Mesenchymal stem cell (in vitro differentiated cells and primary cell): ENCODE results near the gene SURF6.
"Not testable (repeated sequence)": the region's sequence is repeated elsewhere in the genome, so short reads cannot be mapped to it uniquely, and the experiment has no call there.

ENCODE experiments used
- DNase-seq: peaks from one replicate; pipeline ENCODE4 v3.0.0-alpha.2; 2013
- H2AFZ ChIP-seq: one replicate; pipeline ENCODE4 v1.6.1; 2013; ENCODE audit warnings: low read depth, mild to moderate bottlenecking, control low read depth, inconsistent platforms, low read length, moderate library complexity
- H2AK5ac ChIP-seq: 2 replicates; pipeline ENCODE4 v1.6.1; 2013; ENCODE audit warnings: low read length, moderate library complexity, mild to moderate bottlenecking, inconsistent platforms; ENCODE audit not compliant: severe bottlenecking
- H2BK120ac ChIP-seq: one replicate; pipeline ENCODE4 v1.6.1; 2013; ENCODE audit warnings: low read depth, mild to moderate bottlenecking, inconsistent platforms, low read length, moderate library complexity
- H2BK12ac ChIP-seq, 2 experiments: one replicate each; pipeline ENCODE4 v1.6.1; 2013; ENCODE audit warnings: inconsistent platforms in 2 of 2, low read length in 2 of 2, mild to moderate bottlenecking in 2 of 2, moderate library complexity in 2 of 2, control low read depth in 1 of 2
- H2BK15ac ChIP-seq: one replicate; pipeline ENCODE4 v1.6.1; 2013; ENCODE audit warnings: mild to moderate bottlenecking, low read depth, inconsistent platforms; ENCODE audit not compliant: poor library complexity, severe bottlenecking
- H2BK5ac ChIP-seq: 2 replicates; pipeline ENCODE4 v1.6.1; 2013; ENCODE audit warnings: low read depth, mild to moderate bottlenecking, low read length, control low read depth, inconsistent platforms; ENCODE audit not compliant: poor library complexity, severe bottlenecking
- H3K14ac ChIP-seq, 2 experiments: one replicate each; pipeline ENCODE4 v1.6.1; 2013; ENCODE audit warnings: inconsistent platforms in 2 of 2, low read length in 2 of 2, control low read depth in 1 of 2, mild to moderate bottlenecking in 1 of 2, moderate library complexity in 1 of 2
- H3K18ac ChIP-seq, 2 experiments: one replicate each; pipeline ENCODE4 v1.6.1; 2013; ENCODE audit warnings: inconsistent platforms in 2 of 2, low read length in 2 of 2, control low read depth in 1 of 2, low read depth in 1 of 2, mild to moderate bottlenecking in 1 of 2
- H3K23ac ChIP-seq, 2 experiments: one replicate each; pipeline ENCODE4 v1.6.1; 2013; ENCODE audit warnings: inconsistent platforms in 2 of 2, low read length in 2 of 2, mild to moderate bottlenecking in 2 of 2, moderate library complexity in 2 of 2, control low read depth in 1 of 2
- H3K27ac ChIP-seq: 2 replicates; pipeline ENCODE4 v1.5.1; 2013; ENCODE audit warnings: mild to moderate bottlenecking, moderate library complexity, low read length, control low read depth, inconsistent platforms; ENCODE audit not compliant: poor library complexity, severe bottlenecking
- H3K27me3 ChIP-seq, 2 experiments: 2 replicates each; pipeline versions ENCODE4 v1.6.1 to v1.7.0; 2013; ENCODE audit warnings: low read length in 2 of 2, mild to moderate bottlenecking in 2 of 2, moderate library complexity in 2 of 2, control low read depth in 1 of 2, inconsistent platforms in 1 of 2; ENCODE audit not compliant: control insufficient read depth in 1 of 2, insufficient read depth in 1 of 2
- H3K36me3 ChIP-seq, 2 experiments: 2 replicates each; pipeline versions ENCODE4 v1.6.1 to v1.7.0; 2013; ENCODE audit warnings: low read length in 2 of 2, control low read depth in 1 of 2, inconsistent platforms in 1 of 2, low read depth in 1 of 2, mild to moderate bottlenecking in 1 of 2; ENCODE audit not compliant: insufficient read depth in 2 of 2, control insufficient read depth in 1 of 2
- H3K4ac ChIP-seq, 2 experiments: one replicate each; pipeline ENCODE4 v1.6.1; 2013; ENCODE audit warnings: inconsistent platforms in 2 of 2, low read length in 2 of 2, mild to moderate bottlenecking in 2 of 2, moderate library complexity in 2 of 2, control low read depth in 1 of 2, low read depth in 1 of 2
- H3K4me1 ChIP-seq: 2 replicates; pipeline ENCODE4 v1.6.1; 2013; ENCODE audit warnings: low read depth, low read length, control low read depth; ENCODE audit not compliant: control insufficient read depth, insufficient read depth
- H3K4me2 ChIP-seq: 2 replicates; pipeline ENCODE4 v1.6.1; 2013; ENCODE audit warnings: low read length, mild to moderate bottlenecking, inconsistent platforms; ENCODE audit not compliant: poor library complexity, severe bottlenecking
- H3K4me3 ChIP-seq, 2 experiments: 2 replicates each; pipeline versions ENCODE4 v1.5.1 to v1.7.0; 2013; ENCODE audit warnings: low read length in 2 of 2, mild to moderate bottlenecking in 2 of 2, control low read depth in 1 of 2, low read depth in 1 of 2; ENCODE audit not compliant: insufficient read depth in 1 of 2
- H3K79me1 ChIP-seq: replicated peaks from 2 replicates; pipeline ENCODE4 v1.6.1; 2013; ENCODE audit warnings: mild to moderate bottlenecking, control low read depth, low read length, inconsistent platforms; ENCODE audit not compliant: poor library complexity, severe bottlenecking
- H3K9ac ChIP-seq: 2 replicates; pipeline ENCODE4 v1.7.0; 2013; ENCODE audit warnings: mild to moderate bottlenecking, low read length, moderate library complexity
- H3K9me3 ChIP-seq: 2 replicates; pipeline ENCODE4 v1.7.0; 2013; ENCODE audit warnings: mild to moderate bottlenecking, low read length; ENCODE audit not compliant: control insufficient read depth
- H4K8ac ChIP-seq: one replicate; pipeline ENCODE4 v1.6.1; 2013; ENCODE audit warnings: inconsistent platforms, mild to moderate bottlenecking, low read length, moderate library complexity
- H4K91ac ChIP-seq: one replicate; pipeline ENCODE4 v1.6.1; 2013; ENCODE audit warnings: mild to moderate bottlenecking, low read length, inconsistent platforms
- WGBS: methylation state at CpG from one replicate; pipeline ENCODE4 v1.1.7; 2013; ENCODE audit warnings: mixed read lengths; 5-methylcytosine and 5-hydroxymethylcytosine counted together

The SURF6 gene

GRCh38 chr9:133331641-133332380, 4.2 kb downstream of the SURF6 start:
- Histone ChIP-seq H3K27ac (no peak overlapping the region), H3K4me3 (no peak overlapping the region), H4K8ac (peak overlapping the region; percentile 47), H2BK12ac (no peak overlapping the region), H2BK5ac (no peak overlapping the region), H3K4me1 (peaks cover 24% of the 10 kb centered on the region), H2BK120ac (no peak overlapping the region), H3K9me3 (no peaks in the 10 kb centered on the region), H3K23ac (no peak overlapping the region), H2AFZ (no peak overlapping the region), H2BK15ac (no peak overlapping the region), H3K27me3 (no peaks in the 10 kb centered on the region), H3K79me1 (peaks cover 42% of the 10 kb centered on the region), H3K18ac (no peak overlapping the region), H3K4ac (no peak overlapping the region), H3K9ac (no peak overlapping the region), H3K4me2 (no peak overlapping the region), H3K36me3 (peaks cover 34 to 56% of the 10 kb centered on the region in 2 experiments), H3K14ac (no peak overlapping the region), H2AK5ac (no peak overlapping the region), H4K91ac (peak overlapping the region; percentile 46)
- WGBS = 98% methylated on average over 57 of the region's 57 CpGs
- no peak for DNase-seq

DNA sequence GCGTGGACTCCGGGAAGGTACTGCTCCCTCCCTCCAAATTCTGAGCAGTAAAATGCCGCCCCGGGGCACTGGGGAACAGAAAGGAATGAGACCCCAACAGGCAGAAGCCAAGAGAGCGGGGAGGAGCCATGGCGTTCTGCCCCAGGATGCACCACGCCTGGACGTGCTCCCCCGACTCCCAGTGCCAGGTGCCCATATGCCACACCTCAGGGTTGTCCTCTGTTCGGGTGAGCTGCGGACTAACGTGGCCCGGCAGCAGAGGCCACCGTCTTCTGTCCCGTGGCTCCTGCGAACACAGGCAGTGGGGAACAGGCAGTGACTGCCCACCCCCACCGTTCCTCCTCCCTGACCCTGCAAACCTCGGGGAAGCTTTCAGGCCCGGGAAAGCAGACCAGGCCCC, 4.8 kb downstream of the SURF6 start:
- no peaks in the 10 kb centered on the region for H3K9me3 ChIP-seq
- H3K4me1 ChIP-seq = peaks cover 19% of the 10 kb centered on the region
- H2BK15ac ChIP-seq = no peak overlapping the region
- no peak overlapping the region for H2BK5ac ChIP-seq
- no peak overlapping the region for H3K4me2 ChIP-seq
- WGBS = 95% methylated on average over 19 of the region's 19 CpGs
- no peak overlapping the region for H3K9ac ChIP-seq
- no peak overlapping the region for H3K4me3 ChIP-seq
- DNase-seq = no peak
- H2BK12ac ChIP-seq = no peak overlapping the region
- H4K91ac ChIP-seq = no peak overlapping the region
- no peak overlapping the region for H2AFZ ChIP-seq
- no peak overlapping the region for H2BK120ac ChIP-seq
- no peaks in the 10 kb centered on the region for H3K27me3 ChIP-seq
- H2AK5ac ChIP-seq = no peak overlapping the region
- H3K27ac ChIP-seq = no peak overlapping the region
- H3K18ac ChIP-seq = no peak overlapping the region
- H3K79me1 ChIP-seq = peaks cover 40% of the 10 kb centered on the region
- no peak overlapping the region for H3K4ac ChIP-seq
- peaks cover 34 to 56% of the 10 kb centered on the region in 2 experiments for H3K36me3 ChIP-seq
- no peak overlapping the region for H3K14ac ChIP-seq
- H3K23ac ChIP-seq = no peak overlapping the region
- H4K8ac ChIP-seq = no peak overlapping the region

GRCh38 chr9:133329306-133330156, 6.5 kb downstream of the SURF6 start:
- DNase-seq = peak; percentile 20
- H2BK12ac ChIP-seq, H3K18ac ChIP-seq, H2AFZ ChIP-seq, H3K4ac ChIP-seq, H2BK15ac ChIP-seq, H3K27ac ChIP-seq, H3K9ac ChIP-seq, H3K27me3 ChIP-seq, H3K9me3 ChIP-seq, H2BK120ac ChIP-seq, H4K91ac ChIP-seq, H3K23ac ChIP-seq, H3K14ac ChIP-seq, H2BK5ac ChIP-seq, H4K8ac ChIP-seq, H3K4me3 ChIP-seq, H3K4me2 ChIP-seq, H2AK5ac ChIP-seq: not testable (repeated sequence)
- WGBS = 52% methylated on average over 17 of the region's 21 CpGs
- Histone ChIP-seq H3K36me3 (peaks cover 34 to 55% of the 10 kb centered on the region in 2 experiments), H3K4me1 (peaks cover 16% of the 10 kb centered on the region), H3K79me1 (peaks cover 37% of the 10 kb centered on the region)

DNA sequence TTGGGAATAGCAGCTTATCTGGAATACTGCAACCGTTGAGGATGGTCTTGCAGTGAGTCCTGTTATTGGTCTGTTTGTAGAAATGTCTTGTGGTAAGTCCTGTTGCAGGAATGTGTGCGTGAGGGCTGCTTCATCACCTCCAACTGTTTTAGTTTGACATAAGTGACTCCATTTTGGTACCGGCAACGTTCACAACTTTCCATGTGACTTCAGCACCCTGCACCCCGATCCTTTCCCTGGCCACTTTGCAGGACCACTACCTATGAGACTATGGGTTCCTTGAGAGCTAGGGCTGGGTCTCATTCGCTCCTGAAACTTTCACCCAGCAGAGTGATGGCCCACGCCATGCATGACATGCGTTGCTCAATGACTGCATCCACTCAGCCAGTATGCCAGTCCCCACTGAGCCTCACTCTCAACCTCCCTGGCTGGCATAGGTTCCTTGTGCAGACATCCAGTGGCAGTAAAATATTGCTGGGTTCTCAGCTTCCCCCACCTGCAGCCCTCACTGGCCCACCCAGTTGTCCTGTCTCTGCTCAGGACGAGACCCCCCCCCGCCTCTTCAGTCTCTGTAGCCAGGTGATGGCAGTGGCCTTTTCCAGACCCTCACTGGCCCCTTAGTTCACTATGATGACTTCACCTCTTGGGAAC, 8.0 kb downstream of the SURF6 start:
- Histone ChIP-seq H3K27ac (no peak overlapping the region), H3K36me3 (peaks cover 23 to 40% of the 10 kb centered on the region in 2 experiments), H2AFZ (no peak overlapping the region), H2BK120ac (no peak overlapping the region), H4K8ac (no peak overlapping the region), H3K4me3 (no peak overlapping the region), H2BK12ac (no peak overlapping the region), H3K27me3 (peaks cover 0 to 8% of the 10 kb centered on the region in 2 experiments), H3K4ac (no peak overlapping the region), H3K18ac (no peak overlapping the region), H3K79me1 (peaks cover 21% of the 10 kb centered on the region), H3K23ac (no peak overlapping the region), H3K9ac (no peak overlapping the region), H3K4me1 (peaks cover 3% of the 10 kb centered on the region), H3K9me3 (peaks cover 4% of the 10 kb centered on the region), H3K14ac (no peak overlapping the region), H2BK5ac (no peak overlapping the region), H2BK15ac (no peak overlapping the region), H3K4me2 (no peak overlapping the region), H4K91ac (no peak overlapping the region), H2AK5ac (no peak overlapping the region)
- no peak for DNase-seq
- 85% methylated on average over 10 of the region's 10 CpGs for whole genome bisulfite sequencing
